ENCODE measurements around the gene MASP1.

DNA sequence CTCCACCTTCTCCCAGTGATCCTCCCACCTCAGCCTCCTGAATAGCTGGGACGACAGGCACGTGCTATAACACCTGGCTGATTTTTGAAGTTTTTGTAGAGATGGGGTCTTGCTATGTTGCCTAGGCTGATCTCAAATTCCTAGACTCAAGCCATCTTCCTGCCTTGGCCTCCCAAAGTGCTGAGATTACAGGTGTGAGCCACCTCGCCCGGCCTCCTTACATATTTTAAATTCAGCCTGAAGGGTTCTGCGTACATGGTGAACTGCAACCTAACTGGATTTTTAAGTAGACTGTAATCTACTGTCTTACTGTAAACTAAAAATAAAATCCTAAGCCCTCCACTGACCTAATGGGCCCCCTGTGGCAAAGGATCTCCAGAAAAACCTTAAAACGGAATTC, 34.1 kb downstream of the MASP1 start:
- TF ChIP-seq CTCF (IDR thresholded peaks at IDR 0.05) (no peak), POLR2A (IDR thresholded peaks at IDR 0.05) (no peak)

Measured in lower leg skin (tissue), 3 donors.